NCI-H460 (cell line): ENCODE results near the gene FAM118B. TPM values are rescaled to one million over a fixed set of nuclear protein-coding genes. Genes with fewer than 3 reads are reported as not detected.

ENCODE experiments used
- DNase-seq: peaks from one replicate; pipeline ENCODE4 v3.0.0-alpha.2; 2016; ENCODE audit warnings: low read depth; ENCODE audit errors: extremely low read depth
- total RNA-seq: library from RNA; depleted of rRNA; stranded (reverse); fragments of >200 nt; shearing (Covaris generic); gene quantifications from 2 replicates; pipeline ENCODE4 v1.2.3, GENCODE V29; 2014

Gene FAM118B
- total RNA-seq, 1 experiment from 2014 or later = 14.5 TPM

DNA sequence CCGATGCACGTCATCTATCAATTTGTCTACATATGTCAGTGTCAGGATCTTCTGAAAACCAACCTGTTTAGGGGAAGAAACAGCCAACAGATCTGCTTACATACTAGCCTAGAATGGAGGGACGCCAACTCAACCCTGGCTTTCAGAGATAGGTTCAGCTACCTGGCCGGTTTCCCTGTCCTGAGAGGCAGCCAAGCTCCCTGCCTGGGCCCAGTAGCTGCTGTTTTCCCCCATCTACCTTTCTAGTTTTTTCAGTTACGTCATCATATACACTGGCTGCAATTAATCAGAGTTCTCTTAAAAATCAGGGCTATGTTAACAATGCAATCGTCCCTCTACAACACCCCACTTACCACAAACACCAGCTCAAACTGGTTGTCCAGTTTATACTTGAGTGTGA is 56.1 kb downstream of the FAM118B start:
- no peak for DNase-seq

DNA sequence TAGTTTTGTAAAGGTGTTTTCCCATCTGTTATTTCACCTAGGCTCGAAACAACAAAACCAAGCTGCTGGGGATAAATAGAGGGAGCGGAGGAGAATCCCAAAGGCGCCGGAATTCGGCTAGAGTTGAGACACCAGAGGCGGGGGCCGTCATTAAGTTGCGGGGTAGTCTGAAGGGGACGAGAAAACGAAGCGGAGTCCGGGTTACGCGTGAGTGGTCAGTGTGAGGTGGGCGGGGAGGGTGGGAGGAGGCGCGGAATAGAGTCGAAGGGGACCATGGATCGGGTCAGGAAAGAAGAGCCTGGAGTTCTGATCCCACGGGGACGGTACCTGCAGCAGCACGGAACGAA is 56.8 kb downstream of the FAM118B start:
- DNase-seq = no peak

DNA sequence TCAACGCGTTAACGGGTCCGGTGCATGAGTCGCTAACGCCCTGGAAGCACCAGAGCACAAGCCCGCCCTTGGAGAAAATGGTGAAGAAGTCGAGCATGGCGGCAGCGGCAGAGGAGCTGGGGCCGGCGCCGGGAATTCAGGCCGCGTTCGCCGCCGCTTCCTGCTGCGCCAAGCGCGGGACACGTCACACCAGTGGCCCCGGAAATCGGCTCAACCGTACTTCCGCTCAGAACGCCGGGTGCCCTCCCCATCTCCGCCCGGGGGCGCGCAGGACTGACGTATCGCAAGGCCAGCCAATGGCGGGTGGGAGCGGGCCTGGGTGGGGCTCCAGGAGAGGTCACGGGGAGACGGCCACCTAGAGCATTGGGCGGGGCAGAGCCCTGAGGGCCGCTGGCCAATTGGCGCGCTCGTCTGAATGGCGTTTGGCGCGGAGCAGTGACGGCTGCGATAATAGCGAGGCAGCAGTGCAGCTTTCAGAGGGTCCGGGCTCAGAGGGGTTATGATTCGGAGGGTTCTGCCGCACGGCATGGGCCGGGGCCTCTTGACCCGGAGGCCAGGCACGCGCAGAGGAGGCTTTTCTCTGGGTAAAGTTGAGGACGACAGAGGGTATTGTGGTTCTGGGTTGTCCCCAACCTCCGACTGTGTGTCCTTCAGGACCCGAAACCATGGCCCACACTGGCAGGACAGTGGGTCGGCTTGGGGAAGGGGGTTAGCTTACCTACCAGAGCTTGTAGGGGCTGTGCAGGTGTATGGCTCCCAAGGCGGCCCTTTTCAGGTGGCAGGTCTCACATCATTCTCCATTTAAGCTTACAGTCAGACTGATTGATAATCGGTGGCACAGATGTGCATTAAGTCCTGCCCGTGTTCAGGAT is 57.4 kb downstream of the FAM118B start, which contains the start of the genes FOXRED1 and SRPRA:
FOXRED1 (plus strand) TSS at position 447 of the 872 bp plus-strand sequence; CDS start at position 500, 53 bp downstream.
SRPRA (minus strand) TSS at position 188 of the 872 bp plus-strand sequence; CDS start at position 97, 91 bp downstream.
- DNase-seq = peak; percentile 96

DNA sequence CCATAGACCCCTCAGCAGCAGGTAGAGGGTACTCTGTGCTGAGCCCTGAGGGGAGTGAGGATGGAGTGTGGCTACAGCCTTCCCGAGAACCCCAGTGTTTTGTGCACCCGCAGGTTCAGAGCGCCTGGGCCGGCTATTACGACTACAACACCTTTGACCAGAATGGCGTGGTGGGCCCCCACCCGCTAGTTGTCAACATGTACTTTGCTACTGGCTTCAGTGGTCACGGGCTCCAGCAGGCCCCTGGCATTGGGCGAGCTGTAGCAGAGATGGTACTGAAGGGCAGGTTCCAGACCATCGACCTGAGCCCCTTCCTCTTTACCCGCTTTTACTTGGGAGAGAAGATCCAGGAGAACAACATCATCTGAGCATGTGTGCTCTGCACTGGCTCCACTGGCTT is 65.7 kb downstream of the FAM118B start:
- DNase-seq = no peak

DNA sequence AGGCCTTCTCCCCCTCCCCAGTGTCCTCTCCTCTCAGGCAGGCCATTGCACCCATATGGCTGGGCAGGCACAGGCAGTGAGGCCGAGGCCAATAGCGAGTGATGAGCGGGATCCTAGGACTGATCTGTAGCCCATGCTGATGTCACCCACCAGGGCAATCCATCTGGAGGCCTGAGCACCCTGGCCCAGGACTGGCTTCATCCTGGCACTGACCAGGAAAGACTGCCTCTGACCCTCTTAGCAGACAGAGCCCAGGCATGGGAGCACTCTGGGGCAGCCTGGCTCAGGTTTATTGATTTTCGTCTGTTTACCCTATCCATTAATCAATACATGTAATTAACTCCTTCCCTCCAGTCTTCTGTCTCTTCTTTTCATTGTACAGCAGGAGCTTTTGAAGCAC is 66.2 kb downstream of the FAM118B start:
- no peak for DNase-seq

DNA sequence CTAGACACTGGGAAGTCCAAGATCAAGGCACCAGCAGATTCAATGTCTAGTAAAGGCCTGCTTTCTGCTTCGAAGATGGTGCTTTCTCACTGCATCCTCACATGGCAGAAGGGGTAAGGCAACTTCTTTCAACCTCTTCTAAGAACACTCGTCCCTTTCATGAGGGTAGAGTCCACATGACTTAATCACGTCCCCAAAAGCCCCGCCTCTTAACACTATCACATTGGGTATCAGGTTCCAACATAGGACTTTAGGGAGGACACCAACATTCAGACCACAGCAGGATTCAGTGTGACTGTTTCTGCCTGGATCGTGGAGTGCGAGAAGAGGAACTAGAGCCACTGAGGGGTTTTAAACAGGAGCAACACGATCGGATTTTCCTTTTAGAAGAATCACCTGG is 67.6 kb downstream of the FAM118B start:
- no peak for DNase-seq

DNA sequence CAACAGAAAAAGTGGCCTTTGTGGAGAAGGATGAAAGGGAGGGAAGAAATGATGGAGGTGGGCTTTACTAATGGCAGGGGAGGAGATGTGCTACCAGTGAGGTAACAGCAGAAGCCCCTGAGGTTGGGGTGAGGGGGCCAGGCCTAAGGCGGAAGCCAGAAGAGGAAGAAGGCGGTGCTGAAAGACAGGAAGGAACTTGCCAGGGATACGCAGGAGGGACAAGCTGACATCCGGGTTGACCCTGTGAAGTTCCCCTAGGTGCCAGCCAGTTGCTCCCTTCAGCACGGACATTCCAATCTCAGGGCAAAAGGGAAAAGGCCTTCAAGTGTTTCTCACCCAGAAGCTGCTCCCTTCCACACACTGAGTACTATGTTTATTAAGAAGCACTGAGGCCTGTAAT is 69.0 kb downstream of the FAM118B start:
- DNase-seq = no peak

DNA sequence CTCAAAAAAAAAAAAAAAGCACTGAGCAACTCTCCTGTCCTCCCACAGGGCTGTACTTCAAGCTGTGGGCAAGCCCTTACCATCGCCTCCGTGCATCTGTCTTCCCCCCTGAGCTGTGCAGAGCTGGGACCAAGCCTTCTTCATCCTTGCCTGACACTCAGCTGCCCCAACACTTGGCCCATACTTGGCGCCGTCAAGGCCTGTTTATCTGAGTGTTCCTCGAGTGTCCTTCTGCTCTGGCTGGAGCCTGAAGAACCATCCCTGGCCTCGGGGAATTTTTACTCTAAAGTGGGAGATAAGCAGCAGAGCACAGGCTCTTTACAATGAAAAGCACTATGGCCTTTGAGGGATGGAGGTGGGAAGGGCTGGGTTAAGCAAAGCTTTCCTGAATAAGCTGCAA is 69.7 kb downstream of the FAM118B start:
- no peak for DNase-seq

DNA sequence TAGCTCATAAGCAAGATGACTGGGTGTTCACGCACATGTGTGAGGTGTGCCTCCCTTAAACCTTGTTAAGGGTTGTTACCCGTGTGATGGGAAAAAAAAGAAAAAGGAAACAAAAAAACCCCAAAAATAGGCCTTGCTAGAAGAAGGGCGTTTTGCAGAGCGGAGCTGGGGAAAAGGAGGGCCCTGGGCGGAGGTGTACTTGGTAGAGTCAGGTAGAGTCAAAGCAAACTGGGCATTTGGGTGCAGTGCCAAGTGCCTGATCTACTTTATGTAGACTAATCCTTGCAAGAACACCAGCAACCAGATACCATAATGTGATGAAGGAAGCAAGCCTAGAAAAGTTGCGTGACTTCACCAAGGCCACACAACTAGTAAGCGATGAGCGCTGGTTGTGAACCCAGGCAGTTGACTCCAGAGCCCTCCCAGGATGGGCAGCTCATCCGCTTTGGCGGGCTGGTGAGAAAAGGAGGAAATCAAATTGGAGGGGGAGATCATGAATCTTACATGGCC is 70.1 kb downstream of the FAM118B start:
- no peak for DNase-seq

DNA sequence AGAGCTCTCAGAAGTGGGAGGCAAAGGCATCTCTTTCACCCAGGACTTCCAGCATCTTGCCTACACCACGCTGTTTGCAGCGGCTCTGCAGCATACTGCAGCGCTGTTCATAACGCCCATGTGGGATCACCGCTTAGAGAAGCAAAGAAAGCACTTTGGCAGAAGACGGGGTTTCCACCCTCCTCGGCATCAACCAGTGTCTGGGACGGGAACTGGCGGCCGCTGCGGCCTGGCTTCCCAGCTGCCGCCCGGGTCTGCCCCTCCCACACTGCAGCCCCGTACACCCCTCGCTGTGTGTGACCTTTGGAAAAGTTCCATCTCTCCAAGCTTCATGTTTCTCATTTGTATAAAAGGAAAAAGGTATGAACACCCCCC is 70.8 kb downstream of the FAM118B start:
- DNase-seq = no peak

DNA sequence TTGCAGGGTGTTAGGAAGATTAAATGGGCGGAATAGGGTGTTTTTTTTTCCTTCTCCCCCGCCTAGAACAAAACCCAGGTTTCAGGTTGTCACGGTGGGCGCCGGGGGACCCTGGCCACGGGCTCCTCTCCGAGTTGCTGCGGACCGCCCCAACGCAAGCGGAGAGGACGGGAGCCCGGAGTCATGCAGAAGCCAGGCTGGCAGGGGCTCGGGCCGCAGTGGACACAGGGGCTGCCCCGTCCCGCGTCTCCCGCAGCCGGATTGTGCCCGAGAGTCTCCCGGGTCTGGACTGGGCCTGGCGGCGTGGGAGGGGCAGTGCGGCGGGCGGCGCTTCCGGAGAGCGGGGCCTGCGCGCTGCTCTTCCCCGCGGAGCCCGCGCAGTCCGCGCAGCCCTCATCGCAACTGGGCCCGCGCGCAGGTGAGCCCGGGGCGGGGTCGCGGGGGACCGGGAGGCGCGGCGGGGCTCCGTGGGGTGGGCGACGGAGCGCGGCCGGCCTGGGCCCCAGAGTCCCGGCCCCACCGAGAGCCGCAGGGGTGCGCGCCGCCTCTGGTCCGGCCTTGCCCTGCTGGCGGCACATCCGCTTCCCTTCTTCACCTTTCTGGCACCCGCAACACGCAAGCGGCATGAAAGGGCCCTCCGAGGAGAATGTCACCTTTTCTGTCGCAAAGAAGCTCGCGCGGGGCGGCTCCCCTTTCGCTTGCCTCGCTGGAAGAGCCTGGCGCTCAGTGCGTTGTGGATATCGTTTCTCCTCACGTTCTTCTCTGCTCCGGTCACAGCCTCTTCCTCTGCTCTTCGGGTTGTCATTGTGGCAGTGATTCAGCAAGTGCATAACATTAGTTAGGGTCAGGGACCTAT is 71.4 kb downstream of the FAM118B start, which contains the start of gene TIRAP:
TIRAP (plus strand) TSS at position 358 of the 856 bp plus-strand sequence. CDS start 7,802 bp downstream, outside the sequence.
- no peak for DNase-seq

DNA sequence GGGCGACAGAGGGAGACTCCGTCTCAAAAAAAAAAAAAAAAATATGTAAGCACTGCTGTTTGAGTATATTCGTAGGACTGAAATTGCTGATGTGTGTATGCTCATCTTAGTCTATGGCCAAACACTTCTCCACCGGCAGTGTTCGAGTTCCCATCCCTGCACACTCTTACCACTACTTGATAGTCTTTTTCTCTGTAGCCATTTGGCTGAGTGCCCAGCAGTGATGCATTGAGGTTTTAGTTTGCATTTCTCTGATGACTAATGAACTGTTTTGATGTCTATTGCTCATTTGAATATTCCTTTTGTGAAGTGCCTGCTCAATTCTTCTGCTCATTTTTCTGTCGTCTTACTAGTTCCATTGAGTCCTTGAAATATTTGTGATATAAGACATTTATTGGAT is 73.2 kb downstream of the FAM118B start:
- peak; percentile 67 for DNase-seq

DNA sequence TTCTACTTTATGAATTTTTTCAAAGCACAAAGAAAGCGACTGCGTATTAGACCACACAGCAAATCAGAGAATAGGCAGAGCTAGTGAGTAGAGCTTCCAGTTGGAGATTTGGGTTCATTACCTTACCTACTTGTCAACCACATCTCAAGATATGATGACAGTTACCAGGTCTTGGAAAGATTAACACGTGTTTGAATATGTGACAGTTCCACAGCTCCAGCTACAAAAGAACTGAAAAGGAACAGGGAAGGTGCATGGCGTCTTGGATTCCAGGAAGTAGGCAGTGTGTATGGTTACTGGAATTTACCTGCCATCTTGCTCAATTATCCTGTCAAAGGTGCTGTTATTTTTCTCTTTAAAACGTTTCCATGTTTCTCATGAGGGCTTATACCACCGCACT is 76.7 kb downstream of the FAM118B start:
- DNase-seq = no peak

DNA sequence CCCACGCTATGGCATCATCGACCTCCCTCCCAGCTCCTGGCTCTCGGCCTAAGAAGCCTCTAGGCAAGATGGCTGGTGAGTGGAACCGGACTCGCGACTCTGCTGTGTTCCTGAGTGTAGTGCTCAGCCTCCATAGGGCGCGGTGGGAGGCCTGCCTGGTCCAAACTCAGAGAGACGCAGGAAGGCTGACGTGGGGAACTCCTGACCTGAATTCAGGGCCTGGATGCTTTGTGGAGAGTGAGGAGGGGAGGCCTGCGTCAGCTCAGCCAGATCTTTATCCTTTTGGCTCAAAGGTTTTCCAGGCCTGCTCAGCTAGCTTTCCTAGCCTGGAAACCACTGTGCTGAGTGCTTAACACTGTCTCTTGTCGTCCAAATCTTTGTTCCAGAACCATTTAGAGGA is 79.3 kb downstream of the FAM118B start:
- no peak for DNase-seq

DNA sequence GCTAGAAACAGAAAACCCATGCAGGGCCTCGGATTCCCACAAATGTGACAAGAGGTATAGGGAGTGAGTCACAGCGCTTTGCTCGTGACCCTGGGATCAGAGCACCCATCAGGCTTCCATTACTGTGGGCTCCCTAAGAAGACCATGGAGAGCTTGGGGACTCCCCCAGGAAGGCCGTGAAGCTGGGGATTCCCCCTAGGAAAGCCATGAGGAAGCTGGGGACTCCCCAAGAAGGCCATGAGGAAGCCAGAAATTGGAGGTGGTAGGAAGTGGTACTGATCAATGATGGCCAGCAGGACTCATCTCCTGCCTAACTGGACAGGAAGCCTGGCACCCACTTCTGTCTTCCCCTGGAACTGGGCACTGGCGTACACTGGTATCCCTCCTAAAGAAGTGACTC is 82.1 kb downstream of the FAM118B start:
- DNase-seq = no peak

DNA sequence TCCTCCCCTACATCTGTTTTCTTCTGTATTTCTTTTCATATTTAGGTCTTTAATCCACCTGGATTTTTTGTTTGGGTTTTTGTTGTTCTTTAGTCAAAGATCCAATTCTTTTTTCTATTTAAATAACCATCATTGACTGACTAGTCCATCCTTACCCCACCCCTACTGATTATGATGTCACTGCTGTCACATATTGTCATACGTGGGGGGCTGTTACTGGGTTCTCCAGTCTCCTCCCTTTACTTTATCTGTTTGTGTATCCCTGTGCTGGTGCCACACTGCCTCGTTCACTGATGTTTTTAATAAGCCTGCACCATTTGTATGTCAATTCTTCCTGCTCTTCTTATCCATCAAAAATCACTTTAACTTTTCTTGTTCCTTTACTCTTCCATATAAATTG is 85.4 kb downstream of the FAM118B start:
- no peak for DNase-seq

DNA sequence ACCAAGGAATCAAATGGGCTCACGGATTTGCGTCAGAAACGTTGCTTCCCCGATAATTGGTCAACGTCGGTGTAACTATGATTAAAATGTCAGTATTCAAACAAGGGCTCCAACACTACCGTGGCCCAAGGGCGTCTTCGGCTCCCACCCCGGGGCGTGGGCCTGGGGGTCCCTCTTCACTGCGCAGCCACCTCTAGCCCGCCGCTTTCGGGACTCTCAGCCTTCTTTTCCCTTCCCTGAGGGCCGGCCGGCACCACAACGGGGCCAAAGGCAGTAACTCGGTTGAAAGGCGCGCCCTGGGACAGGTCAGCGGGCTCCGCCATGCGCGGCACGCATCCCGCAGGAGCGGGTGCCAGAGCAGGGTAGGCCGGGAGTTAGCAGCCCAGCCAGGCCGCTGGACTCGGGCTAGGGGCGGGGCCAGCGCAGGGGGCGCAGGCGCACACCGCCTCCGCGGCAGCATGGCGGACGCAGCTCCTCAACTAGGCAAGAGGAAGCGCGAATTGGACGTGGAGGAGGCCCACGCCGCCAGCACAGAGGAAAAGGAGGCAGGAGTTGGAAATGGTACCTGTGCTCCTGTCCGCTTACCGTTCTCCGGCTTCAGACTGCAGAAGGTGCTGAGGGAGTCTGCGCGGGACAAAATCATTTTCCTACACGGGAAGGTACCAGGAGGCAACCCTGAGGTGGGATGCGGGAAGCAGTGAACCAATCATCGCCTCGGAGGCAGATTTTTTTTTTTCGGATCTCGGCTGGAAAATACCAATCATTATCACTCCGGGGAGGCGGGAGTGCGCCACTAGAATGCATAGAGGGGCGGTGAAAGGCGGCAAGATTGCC is 92.3 kb downstream of the FAM118B start, which contains the start of gene DCPS:
DCPS (plus strand) TSS at position 438 of the 834 bp plus-strand sequence; CDS start at position 459, 21 bp downstream.
- DNase-seq = peak; percentile 79

DNA sequence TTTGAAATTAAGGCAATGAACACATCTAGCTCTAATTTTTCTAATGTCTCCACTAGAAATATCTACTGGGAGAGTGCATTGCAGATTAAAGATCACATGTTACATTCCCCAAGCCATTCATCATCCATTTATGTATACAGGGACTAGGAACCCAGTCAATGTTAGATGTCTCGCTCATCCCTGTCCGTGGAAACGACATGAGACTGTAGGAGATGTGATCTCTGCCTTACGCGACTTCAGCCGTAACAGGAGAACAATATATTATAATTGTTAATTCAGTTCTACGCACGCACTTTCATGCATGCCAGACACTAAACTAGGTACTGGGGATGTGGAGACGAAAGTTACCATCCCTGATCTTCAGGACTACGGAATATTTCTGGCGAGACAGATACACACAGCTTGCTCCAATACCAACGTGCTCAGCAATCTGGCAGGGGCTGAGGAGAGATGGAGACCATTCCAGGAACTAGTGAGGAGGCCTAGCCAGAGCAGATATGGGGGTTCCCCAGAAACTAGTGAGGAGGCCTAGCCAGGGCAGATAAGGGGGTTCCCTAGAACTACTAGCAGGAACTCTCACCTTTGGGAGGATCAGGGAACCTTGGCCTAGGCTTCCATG is 93.0 kb downstream of the FAM118B start:
- DNase-seq = no peak

DNA sequence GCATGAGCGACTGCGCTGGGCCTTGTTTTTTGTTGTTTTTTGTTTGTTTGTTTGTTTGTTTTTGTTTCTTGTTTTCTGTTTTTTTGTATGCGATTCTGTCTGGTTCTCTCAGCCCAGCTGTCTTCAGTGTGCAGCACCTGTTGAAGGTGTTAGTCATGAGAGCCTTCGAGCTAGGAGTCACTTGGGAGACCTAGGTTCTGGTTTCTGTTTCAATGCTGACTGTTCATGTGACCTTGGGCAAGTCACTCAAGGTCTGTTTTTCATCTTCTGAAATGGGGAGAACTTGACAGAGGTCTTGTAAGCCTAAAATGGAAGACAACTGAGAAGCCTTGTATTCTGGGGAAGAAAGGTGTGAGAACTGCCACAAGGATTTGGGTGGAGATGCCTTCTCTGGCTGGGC is 94.1 kb downstream of the FAM118B start:
- DNase-seq = no peak

DNA sequence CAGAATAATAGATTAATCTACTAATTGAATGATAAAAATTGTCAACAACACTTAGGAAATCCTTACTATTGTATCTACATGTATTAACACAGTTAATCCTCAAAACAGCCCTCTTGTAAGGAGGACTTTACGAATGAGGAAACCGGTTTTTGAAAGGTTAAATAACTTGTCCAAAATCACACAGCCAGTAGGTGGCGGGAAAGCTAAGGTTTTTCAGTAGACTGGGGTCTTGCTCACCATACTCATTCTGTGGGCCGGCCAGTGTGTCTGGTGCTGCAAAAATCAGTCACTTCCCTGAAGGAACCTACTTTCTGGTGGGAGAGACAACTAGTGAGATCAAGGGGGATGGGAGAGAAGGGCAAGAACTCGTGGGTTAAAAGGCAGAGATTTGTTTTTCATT is 96.1 kb downstream of the FAM118B start:
- no peak for DNase-seq
